GM19035 (cell line): ENCODE results near the gene EVC.

Experiments
- ATAC-seq: cut with Tn5 transposase; IDR thresholded peaks from one replicate; pipeline ENCODE4 v1.9.1; 2021; ENCODE audit not compliant: unreplicated experiment

EVC gene

DNA sequence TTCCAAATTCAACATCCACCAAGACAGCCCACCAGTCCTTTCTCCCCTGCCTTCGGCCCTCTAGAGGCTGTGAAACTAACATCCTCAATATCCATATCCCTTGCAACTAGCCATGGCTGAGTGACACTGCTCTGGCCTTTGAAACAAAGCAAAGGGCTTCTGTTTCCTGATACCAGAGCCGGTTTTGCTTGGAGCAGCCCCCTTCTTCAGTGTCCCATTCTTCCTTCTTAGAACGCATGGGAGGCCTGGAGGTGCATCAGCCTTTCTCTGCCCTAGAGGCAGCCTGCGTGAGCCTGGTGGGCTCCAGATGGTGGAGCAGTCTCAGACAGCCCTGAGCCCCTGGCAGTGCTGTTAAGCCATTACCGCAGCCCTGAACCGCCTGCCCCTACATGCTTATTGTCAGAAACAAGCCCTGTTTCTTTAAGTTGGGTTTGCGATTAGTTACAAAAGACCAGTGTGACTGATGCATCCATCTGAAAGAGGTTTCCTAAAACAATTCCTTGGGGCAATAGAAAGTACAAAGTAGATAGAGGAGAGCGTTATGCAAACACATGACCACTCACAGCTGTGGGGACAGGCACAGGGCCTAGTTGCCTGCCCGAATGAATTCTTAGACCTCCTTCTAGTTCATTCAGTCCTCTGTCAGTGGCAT, 74.1 kb downstream of the EVC start:
- ATAC-seq, result no peak

DNA sequence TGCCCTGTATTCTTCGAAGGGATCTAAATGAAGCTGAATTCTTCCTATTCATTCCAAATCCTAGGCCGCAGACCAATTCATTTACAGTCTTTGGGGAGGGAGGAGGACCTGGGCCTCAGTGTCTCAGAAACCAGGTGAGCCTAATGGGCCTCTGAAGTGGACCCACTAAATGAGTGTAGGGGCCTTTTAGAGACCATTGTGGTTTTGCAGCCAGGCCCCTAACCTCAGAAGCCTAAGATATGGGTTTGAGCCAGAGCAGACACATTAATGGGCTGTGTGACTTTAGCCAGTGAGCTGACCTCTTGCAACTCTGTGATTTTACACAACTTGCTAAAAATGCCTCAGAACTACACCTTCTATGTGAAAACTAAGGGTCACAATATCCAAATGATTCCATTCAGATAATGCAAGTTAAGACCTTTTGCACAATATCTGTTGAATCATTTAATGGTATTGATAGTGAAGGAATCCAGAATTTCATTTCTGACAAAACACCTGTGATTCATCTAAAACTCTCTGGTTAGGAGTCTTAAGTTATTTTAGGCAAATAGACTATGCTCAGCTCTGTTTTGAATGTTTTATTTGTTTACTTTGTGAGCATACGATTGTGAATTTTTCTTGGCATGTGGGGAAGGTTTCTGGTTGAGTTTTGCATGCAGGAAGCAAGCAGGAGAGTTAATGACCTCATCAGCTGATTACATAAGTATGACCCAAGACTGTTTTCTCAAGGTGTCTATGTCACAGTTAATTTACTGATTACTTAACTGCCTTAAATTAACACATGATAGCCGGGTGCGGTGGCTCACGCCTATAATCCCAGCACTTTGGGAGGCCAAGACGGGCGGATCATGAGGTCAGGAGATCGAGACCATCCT, 75.0 kb downstream of the EVC start:
- ATAC-seq, result no peak

DNA sequence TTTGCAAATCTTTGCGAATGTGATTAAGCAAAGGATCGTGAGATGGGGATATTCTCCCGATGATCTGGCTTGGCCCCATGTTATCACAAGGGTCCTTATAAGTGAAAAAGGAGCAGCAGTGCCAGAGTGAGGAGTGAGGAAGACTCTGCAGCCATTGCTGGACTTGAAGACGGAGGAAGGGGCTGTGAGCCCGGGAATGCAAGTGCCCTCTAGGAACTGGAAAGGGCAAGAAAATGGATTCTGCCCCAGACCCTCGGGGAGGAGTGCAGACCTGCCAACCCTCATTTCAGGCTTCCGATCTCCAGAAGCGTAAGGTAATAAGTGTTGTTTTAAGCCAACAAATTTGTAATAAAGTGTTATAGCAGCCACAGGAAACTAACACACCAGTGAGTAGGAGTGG, 76.3 kb downstream of the EVC start:
- ATAC-seq, result no peak

DNA sequence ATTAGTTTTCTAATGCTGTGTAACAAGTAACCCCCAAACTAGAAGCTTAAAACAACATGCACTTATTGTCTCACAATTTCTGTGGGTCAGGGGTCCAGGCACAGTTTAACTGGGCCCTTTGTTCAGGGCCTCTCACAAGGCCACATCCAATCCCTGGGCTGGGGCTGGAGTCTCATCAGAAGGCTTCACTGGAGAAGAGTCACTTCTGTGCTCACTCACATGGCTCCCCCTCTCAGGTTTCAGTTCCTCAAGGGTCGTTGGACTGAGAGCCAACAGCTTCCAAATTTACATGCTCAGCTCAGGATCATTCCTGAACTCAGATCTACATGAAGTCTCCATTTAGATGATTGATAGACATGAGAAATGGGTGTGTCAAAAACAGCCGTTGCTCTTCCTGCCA, 77.1 kb downstream of the EVC start:
- no peak for ATAC-seq

DNA sequence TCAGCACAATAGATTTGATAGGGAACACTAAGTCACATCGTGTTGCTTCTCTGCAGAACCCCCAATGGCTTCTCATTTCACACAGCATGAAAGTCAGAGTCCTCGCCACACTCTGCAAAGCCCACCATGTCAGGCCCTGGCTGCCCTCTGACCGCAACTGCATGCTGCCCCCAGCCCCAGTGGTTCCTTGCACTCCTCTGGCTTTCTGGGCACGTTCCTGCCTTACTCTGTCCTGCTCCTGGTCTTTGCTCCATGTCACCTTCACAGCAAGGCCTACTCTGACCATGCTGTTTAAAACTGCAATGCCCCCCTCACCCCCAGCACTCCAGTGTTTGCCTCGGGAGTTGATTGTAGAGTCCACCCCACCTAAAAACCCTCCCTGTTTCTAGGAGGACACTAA, 78.1 kb downstream of the EVC start:
- ATAC-seq, result no peak

DNA sequence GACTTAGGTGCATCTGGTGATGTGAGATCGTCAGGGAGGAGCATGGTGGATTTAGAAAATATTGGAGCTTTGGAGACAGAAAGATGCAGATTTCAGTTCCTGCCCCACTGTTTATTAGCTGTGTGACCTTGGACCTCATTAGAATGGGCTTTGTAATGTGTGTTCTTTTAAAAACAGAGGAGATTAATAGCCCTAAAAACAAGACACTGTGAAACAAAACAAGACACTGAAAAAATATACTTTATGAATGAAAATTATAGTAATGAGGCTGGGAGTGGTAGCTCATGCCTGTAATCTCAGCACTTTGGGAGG, 79.5 kb downstream of the EVC start:
- ATAC-seq, result no peak

DNA sequence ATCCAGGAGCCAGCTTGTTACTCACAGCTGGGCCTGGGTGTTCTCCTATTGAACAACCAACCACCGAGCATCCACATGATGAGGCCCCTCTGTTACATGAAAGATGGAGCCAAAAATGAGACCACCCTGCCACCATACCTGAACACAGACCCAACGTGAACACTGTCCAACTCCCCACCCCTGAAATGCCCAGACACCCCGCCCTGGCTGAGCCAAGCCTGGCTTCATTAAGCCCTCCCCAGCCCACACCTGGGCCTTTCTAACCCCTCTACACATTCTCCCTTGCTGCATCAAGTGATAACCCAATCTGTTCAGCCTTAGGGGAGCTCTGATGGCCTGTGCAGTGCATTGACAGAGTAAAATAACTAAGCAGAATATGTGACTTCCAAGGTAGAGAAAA, 80.7 kb downstream of the EVC start:
- ATAC-seq, result no peak

DNA sequence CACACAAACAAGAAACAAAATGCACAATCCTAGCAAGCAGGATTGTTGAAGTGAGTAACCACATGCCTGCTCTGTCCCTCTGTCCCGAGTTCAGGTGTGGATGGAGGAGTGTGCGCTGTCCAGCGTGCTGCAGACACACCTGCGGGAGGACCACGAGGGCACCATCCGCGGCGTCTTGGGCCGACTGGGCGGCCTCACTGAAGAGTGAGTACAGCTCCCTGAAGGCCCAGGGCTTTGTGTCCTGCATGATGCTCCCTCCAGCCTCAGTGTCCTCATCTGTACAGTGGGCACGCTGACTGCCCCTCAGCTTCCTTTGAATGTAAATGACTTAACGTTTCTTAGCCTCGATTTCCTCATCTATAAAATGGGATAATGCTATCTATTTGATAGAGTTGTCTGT, 82.5 kb downstream of the EVC start:
- ATAC-seq, result no peak

DNA sequence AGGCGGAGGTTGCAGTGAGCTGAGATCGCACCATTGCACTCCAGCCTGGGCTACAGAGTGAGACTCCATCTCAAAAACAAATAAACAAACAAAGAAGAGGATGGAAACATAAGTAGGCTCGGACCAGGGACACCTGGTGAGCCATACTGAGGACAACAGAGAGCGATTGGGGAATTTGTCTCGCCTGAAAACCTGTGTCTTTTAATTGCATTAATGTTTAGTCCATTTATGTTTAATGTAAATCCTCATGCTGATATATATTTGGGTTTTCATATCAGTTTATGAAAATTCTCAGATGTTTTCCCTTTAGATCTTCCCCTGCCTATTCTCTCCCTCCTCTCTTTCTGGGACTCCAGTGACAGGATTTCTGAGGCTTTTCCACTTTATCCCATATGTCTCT, 84.6 kb downstream of the EVC start:
- ATAC-seq, result no peak

DNA sequence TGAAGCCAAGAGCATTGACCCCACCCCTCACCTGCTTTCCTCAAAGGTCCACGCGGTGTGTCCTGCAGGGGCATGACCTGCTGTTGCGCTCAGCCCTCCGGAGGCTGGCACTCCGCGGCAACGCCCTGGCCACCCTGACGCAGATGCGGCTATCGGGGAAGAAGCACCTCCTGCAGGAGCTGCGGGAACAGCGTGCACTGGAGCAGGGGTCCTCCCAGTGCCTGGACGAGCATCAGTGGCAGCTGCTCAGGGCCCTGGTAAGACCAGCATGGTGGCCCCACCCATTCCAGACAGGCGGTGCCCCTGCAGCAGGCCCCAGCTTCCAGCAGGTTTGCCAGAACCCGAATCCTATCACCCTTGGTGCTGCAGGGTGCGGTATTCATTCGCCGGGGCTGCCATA, 86.0 kb downstream of the EVC start:
- ATAC-seq, result no peak

DNA sequence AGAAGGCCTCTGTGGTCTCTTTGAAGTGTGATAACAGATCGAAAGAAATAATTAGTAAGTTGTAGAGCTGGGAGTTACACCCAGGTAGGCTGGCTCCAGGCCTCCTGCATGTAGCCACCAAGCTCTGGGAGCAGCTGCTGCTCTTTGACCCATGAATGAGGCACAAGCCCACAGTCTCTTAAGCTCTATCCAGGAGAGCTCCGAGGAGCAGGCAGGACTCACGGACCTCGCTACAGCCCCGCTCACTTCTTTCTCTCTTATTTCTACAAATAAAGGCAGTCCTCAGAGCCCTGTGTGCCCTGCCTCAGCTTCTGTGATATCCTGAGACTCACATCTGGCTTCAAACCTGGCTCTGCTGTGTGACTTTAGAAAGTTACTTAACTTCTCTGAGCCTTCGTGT, 86.9 kb downstream of the EVC start:
- no peak for ATAC-seq

DNA sequence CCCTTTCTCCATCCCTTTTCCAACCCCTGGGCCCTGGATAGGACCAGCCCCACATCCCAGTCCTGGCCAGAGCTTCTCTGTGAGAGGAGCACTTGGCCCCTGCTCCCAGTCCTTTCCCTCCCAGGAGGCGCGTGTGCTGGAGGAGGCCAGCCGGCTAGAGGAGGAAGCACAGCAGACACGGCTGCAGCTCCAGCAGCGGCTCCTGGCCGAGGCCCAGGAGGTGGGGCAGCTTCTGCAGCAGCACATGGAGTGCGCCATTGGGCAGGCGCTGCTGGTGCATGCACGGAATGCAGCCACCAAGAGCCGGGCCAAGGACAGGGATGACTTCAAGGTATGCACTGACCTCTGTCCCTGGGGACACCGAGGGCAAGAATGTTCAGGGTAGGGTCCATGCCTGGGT, 87.5 kb downstream of the EVC start:
- no peak for ATAC-seq

DNA sequence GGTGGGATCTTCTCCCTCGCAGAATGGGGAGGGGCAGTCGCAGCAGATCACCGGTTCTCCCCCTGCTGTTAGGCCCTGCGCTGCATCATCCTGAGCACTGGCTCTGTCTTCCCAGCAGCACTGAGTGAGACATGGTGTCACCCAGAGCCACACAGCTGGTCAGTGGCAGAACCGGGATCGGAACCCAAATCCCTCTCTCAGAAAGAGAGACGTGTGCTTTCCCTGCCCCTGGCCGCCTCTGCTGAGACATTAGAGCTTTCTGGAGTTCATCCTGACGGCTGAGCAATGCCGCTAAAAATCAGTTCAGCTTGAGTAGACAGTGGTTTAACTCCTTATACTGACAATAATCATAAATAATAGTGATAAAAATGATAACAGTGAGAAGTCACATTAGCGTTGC, 87.9 kb downstream of the EVC start:
- ATAC-seq, result no peak

DNA sequence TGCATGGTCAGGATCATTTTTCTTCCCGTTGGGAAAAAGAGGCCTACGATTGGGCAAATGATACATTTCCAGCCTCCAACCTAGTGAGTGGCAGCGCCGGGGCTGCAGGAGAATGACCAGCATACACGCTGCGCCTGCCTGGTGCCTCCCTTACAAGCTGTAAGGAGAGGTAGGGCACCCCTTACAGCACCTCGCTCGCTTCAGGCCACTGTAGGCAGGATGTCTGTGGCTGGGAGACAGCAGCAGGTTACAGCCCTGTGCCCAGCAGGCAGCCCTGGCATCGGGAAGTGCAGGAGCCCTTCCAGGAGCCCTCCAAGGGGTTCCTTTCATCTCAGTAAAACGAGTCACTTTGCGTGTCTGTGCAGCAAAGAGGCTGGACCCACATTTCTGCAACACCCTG, 88.4 kb downstream of the EVC start:
- ATAC-seq, result no peak

DNA sequence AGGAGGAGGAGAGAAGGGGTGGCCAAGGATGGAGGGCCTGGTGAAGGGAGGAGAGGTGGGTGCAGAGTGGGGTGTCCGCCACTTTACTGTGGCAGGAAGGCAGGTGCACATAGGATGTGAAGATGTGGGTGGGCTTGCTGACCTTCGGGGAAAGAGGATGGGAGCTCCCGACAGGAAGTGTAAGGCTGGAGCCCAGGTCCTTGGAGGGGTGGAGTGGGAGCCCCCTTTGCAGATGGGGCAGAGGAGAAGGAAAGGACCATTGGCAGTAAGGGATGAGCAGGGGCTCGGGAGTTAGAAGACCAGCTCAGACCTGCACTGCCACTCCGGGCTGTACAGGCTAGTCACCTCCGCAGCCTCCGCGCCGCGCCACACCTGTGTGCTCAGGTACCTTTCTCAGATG, 89.5 kb downstream of the EVC start:
- ATAC-seq, result no peak

DNA sequence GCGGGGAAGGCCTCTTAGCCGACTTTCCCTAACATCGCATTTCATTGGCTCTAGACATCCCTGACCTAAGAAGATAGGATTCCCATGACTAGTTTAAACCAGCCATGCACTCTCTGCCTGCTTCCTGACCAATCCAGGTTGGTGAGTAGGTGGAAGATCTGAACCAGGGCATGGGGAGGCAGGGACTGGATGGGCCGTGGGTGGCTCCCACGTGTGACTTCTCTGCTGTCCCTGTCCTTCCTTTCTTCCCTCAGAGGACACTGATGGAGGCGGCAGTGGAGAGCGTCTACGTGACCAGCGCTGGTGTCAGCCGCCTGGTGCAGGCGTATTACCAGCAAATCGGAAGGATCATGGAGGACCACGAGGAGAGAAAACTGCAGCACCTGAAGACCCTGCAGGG, 90.7 kb downstream of the EVC start:
- no peak for ATAC-seq

DNA sequence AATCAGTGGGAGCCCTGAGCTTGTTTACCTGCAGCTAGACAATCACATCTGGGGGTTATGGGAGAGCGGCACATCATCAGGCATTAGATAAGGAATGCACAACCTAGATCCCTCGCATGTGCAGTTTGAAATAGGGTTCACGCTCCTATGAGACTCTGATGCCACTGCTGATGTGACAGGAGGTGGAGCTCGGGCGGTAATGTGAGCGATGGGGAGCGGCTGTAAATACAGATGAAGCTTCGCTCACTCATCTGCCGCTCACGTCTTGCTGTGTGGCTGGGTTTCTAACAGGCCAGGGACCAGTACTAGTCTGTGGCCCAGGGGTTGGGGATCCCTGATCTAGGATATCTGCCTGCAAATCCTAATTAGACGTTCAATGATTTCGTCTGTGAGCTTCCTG, 91.6 kb downstream of the EVC start:
- ATAC-seq, result no peak

DNA sequence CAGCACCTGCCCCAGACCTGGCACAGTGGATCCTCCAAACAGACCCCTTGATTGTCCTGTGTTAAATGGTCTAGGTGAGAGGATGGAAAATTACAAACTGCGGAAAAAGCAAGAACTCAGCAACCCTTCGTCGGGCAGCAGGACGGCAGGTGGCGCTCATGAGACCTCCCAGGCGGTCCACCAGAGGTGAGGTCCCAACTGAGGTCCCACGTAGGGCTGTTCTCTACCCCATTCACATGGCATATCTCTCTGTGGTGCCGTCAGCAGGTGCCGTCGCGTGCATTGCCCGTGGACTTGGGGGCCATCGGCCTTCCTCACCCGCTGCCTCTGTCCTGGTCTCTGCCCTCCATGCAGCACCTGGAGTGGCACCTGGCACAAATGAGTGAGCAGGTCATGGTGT, 93.7 kb downstream of the EVC start:
- ATAC-seq, result no peak

DNA sequence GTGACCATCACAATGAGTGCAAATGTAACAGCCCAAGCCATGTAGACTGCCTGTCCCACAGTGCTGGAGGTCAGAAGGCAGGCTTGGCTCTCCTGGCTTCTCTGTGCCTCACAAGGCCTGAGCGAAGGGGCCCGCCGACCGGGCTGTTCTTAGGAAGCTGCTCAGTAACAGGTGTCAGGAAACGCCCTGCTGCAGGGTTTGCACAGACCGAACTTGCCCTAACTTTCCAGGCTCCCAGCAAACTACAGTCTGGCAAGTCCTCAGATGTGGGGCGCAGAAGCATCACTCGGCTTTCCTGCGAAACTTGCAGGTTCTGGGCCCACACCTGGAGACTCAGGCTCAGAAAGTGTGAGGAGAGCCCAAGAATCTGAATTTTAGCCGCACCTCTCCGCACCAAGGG, 94.3 kb downstream of the EVC start:
- ATAC-seq, result no peak

DNA sequence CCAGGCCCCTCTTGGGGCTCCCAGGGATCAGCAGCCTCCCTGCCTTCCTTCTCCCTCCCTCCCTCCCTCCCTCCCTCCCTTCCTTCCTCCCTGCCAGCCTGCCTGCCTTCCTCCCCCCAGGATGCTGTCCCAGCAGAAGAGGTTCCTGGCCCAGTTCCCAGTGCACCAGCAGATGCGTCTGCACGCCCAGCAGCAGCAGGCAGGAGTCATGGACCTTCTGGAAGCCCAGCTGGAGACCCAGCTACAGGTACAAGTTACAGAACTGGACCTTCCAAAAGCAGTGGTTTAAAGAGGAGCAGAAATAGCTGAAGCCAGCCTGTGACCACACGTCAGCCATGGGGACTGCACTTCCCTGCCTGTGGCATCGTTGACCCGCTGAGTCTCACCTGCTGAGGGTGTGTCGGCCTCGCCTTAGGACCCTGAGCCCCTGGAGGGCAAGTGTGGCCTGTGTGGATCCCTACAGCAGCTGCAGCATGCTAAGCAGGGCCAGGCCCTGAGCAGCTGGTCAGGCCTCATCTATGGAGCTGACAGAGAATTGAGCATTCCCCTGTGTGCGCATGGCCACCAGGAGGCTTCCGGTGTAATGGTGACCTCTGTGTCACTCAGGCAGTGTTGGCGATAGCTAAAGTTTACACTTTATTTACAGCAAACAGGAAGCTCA, 97.2 kb downstream of the EVC start:
- no peak for ATAC-seq

DNA sequence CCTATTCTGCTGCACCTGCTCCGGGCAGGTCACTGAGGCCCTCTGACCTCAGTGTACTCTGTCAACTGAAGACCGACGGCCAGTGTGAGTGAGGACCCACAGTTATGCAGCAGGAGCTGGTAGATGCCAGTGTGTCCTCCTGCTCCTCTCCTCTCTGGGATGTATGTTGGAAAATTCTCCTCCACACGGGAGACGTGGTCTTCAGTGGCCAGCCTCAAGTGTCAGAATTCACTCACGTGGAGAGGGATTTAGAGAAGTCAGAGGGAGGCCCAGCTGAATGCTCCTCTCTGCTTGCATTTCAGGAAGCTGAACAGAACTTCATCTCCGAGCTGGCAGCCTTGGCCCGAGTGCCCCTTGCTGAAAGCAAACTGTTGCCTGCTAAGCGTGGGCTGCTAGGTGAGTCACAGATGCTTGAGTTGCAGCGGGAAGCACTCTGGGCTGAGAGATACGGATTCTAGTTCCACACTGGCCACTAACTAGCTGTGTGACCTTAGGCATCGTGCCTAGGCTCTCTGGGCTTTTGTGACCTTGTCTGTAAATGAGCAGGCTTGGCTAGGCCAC, 98.3 kb downstream of the EVC start:
- ATAC-seq, result no peak

DNA sequence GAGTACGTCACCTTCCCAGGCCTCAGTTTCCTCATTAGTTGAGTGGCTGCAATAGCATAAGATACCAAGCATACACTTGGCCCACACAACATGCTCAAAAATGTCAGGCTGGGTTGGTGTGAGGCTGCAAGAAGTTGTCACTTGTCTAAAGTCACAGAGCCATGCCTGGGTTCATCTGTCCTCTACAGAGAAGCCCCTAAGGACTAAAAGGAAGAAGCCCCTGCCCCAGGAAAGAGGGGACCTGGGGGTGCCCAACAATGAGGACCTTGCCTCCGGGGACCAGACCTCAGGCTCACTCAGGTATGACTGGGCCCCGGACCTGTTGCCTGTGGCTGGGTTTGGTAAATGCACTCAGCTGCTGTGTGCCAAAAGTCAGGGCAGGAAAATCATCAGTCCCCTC, 99.2 kb downstream of the EVC start:
- no peak for ATAC-seq
